HepG2 (cell line): Measurements from ENCODE around the gene NRG4. TPM values are rescaled to one million over a fixed set of nuclear protein-coding genes. Genes with fewer than 3 reads are reported as not detected.

Source experiments
- ATAC-seq: fragments of 200-7000 bp; cut with Tn5 transposase; 3 replicates; pipeline ENCODE4 v1.9.1; 2020; ENCODE audit warnings: mild to moderate bottlenecking, moderate library complexity
- BruUV-seq: library from RNA; stranded (reverse); fragments of 400-500 nt; replicated peaks from 2 replicates; lab custom pipeline; 2021; lab: Mats Ljungman, UMichigan
- CTCF ChIA-PET: fragments of 300-600 bp; formaldehyde crosslinking; extraction: SDS; loops from one replicate; lab custom pipeline; 2021; ENCODE audit warnings: low total read pairs, inconsistent platforms, low intra/inter-chr PET ratio; lab: Yijun Ruan, JAX
- POLR2A ChIA-PET: fragments of 350-600 bp; sonication (Branson Sonifier 250); formaldehyde crosslinking; loops from one replicate; lab custom pipeline; 2020; ENCODE audit warnings: antibody characterized with exemption, inconsistent platforms; lab: Yijun Ruan, JAX
- DNase-seq: peaks from one replicate; pipeline ENCODE4 v3.0.0-alpha.2; 2015; ENCODE audit warnings: low spot score
- FAIRE-seq: peaks from 3 replicates; lab custom pipeline; 2011; peaks lifted over from hg19 to GRCh38; lab: Jason Lieb, UNC
- H2AFZ ChIP-seq: one replicate; pipeline ENCODE4 v1.6.1; 2011; ENCODE audit warnings: low read length, inconsistent platforms
- H3K27ac ChIP-seq: fragments of 300-600 bp; 3 replicates; pipeline ENCODE4 v1.8.0; 2011; ENCODE audit warnings: mixed run types, mild to moderate bottlenecking, mixed read lengths, low read length, inconsistent platforms; ENCODE audit not compliant: insufficient read depth; ENCODE audit errors: extremely low read length
- H3K27me3 ChIP-seq, 2 experiments: fragments of 200-600 bp in 1 of 2; 2 replicates in 1 of 2; 3 replicates in 1 of 2; pipeline versions ENCODE4 v1.6.0 to v1.8.0; 2011; ENCODE audit warnings: low read length in 2 of 2, mild to moderate bottlenecking in 2 of 2, moderate library complexity in 2 of 2, inconsistent platforms in 1 of 2; ENCODE audit not compliant: insufficient read depth in 2 of 2, control insufficient read depth in 1 of 2
- H3K36me3 ChIP-seq, 2 experiments: fragments of 200-600 bp in 1 of 2; replicated peaks in 1 of 2; 2 replicates in 1 of 2; 3 replicates in 1 of 2; pipeline versions ENCODE4 v1.5.1 to v1.8.0; 2011; ENCODE audit warnings: low read length in 2 of 2, inconsistent platforms in 1 of 2; ENCODE audit not compliant: insufficient read depth in 2 of 2, control insufficient read depth in 1 of 2
- H3K4me1 ChIP-seq: 2 replicates; pipeline ENCODE4 v1.5.1; 2012; ENCODE audit warnings: low read length, inconsistent platforms; ENCODE audit not compliant: insufficient read depth
- H3K4me2 ChIP-seq: 2 replicates; pipeline ENCODE4 v1.6.0; 2011; ENCODE audit warnings: low read depth, low read length, inconsistent platforms
- H3K4me3 ChIP-seq, 3 experiments: fragments of 200-600 bp in 1 of 3; sonication (generic), shearing (Covaris generic) in 1 of 3; replicated peaks in 1 of 3; 2 replicates each; pipeline ENCODE4 v1.5.1; 2011 to 2016; ENCODE audit warnings: low read length in 3 of 3, inconsistent platforms in 2 of 3, low read depth in 2 of 3, mild to moderate bottlenecking in 2 of 3, control low read depth in 1 of 3, mixed read lengths in 1 of 3; ENCODE audit not compliant: insufficient read depth in 1 of 3
- H3K79me2 ChIP-seq: one replicate; pipeline ENCODE4 v1.6.1; 2011; ENCODE audit warnings: low read length, inconsistent platforms; ENCODE audit not compliant: insufficient read depth
- H3K9ac ChIP-seq: 2 replicates; pipeline ENCODE4 v1.6.0; 2011; ENCODE audit warnings: mild to moderate bottlenecking, low read depth, low read length, inconsistent platforms; ENCODE audit not compliant: insufficient read depth
- H3K9me3 ChIP-seq: 2 replicates; pipeline ENCODE4 v1.5.1; 2012; ENCODE audit warnings: mild to moderate bottlenecking, low read length
- H4K20me1 ChIP-seq: 2 replicates; pipeline ENCODE4 v1.6.0; 2011; ENCODE audit warnings: inconsistent platforms, mild to moderate bottlenecking, low read length, moderate library complexity; ENCODE audit not compliant: insufficient read depth
- ATF7-NPFF ChIP-seq: sonication (generic); formaldehyde crosslinking; IDR thresholded peaks from 2 replicates; pipeline ENCODE4 v1.8.1; 2023; ENCODE audit warnings: mild to moderate bottlenecking, low read depth, missing genetic modification reagents, moderate library complexity
- CENPT ChIP-seq: sonication (generic); formaldehyde crosslinking; IDR thresholded peaks from 2 replicates; pipeline ENCODE4 v1.8.0; 2022; ENCODE audit warnings: low read depth, mild to moderate bottlenecking, moderate library complexity, missing genetic modification reagents
- CREM ChIP-seq, 2 experiments: sonication (generic) in 1 of 2; formaldehyde crosslinking in 1 of 2; IDR thresholded peaks; 2 replicates each; pipeline versions ENCODE4 v1.4.0 to v1.6.1; 2016 to 2020; ENCODE audit warnings: antibody characterized with exemption in 1 of 2, mild to moderate bottlenecking in 1 of 2, missing genetic modification reagents in 1 of 2
- ISX ChIP-seq: sonication (generic); formaldehyde crosslinking; conservative IDR thresholded peaks from 2 replicates; pipeline ENCODE4 v1.5.0; 2020; ENCODE audit warnings: missing genetic modification reagents
- KLF13 ChIP-seq: sonication (generic); formaldehyde crosslinking; IDR thresholded peaks from 2 replicates; pipeline ENCODE4 v1.4.0; 2020; ENCODE audit warnings: mild to moderate bottlenecking, missing genetic modification reagents
- NFIC ChIP-seq: IDR thresholded peaks from 2 replicates; pipeline ENCODE4 v1.6.1; 2012; ENCODE audit warnings: mild to moderate bottlenecking, low read length, inconsistent platforms
- NFYC ChIP-seq: IDR thresholded peaks from 2 replicates; pipeline ENCODE4 v1.6.1; 2016; ENCODE audit warnings: missing genetic modification reagents, missing compliant biosample characterization
- SNRNP70 ChIP-seq: fragments of 200-400 bp; formaldehyde crosslinking; IDR thresholded peaks from 2 replicates; pipeline ENCODE4 v1.6.1; 2017; ENCODE audit warnings: mild to moderate bottlenecking, low read depth, low read length, moderate library complexity
- ZNF17 ChIP-seq: sonication (generic); formaldehyde crosslinking; IDR thresholded peaks from 2 replicates; pipeline ENCODE4 v1.5.0; 2020; ENCODE audit warnings: mild to moderate bottlenecking, missing genetic modification reagents
- ZNF678 ChIP-seq: sonication (generic); formaldehyde crosslinking; IDR thresholded peaks from 2 replicates; pipeline ENCODE4 v1.4.0; 2020; ENCODE audit warnings: mild to moderate bottlenecking, missing genetic modification reagents
- ZNF83 ChIP-seq: sonication (generic); formaldehyde crosslinking; IDR thresholded peaks from 2 replicates; pipeline ENCODE4 v1.4.0; 2020; ENCODE audit warnings: missing genetic modification reagents, mild to moderate bottlenecking, borderline replicate concordance
- WGBS: methylation state at CpG from one replicate; pipeline ENCODE4 v1.1.6; 2017; ENCODE audit warnings: low lambda C conversion rate; 5-methylcytosine and 5-hydroxymethylcytosine counted together
- in situ Hi-C: cut with HindIII; loops from 2 replicates; pipeline ENCODE4 v1.10.0; 2017; ENCODE audit warnings: low pct_unique_long_range_greater_than_20kb; ENCODE audit not compliant: extremely low pct_ligation_motif_present
- intact Hi-C: fragments of 100-400 bp; cut with micrococcal nuclease; formaldehyde crosslinking; loops from one replicate; pipeline ENCODE4 v1.10.0; 2022; ENCODE audit not compliant: unreplicated experiment
- polyA plus RNA-seq, 8 experiments: library from polyadenylated mRNA; depleted of rRNA in 3 of 8; stranded (reverse) in 7 of 8; unstranded in 1 of 8; fragments of >200 nt; fragmentation: Illumina TruSeq in 4 of 8; extraction: Trizol in 4 of 8; gene quantifications; 2 replicates each; pipeline versions ENCODE4 v1.2.1 to v1.2.3, GENCODE V29; 2011 to 2016; ENCODE audit warnings: low read depth in 4 of 8, missing spikeins in 1 of 8, mixed read lengths in 1 of 8; ENCODE audit not compliant: insufficient read depth in 1 of 8
- total RNA-seq, 5 experiments: library from RNA; depleted of rRNA; stranded (reverse); fragments of >200 nt; fragmentation: Illumina TruSeq; extraction: Trizol; gene quantifications; 2 replicates each; pipeline ENCODE4 v1.2.3, GENCODE V29; 2016; ENCODE audit warnings: low read depth in 1 of 5
- TF ChIP-seq, protein P1 (sequence below): sonication (generic); formaldehyde crosslinking; IDR thresholded peaks from 2 replicates; pipeline ENCODE4 v1.4.0; 2020; ENCODE audit warnings: missing genetic modification reagents
- TF ChIP-seq, protein P2 (sequence below): sonication (generic); formaldehyde crosslinking; IDR thresholded peaks from 2 replicates; pipeline ENCODE4 v1.4.0; 2020; ENCODE audit warnings: missing genetic modification reagents, borderline replicate concordance
- TF ChIP-seq, protein P3 (sequence below): sonication (generic); formaldehyde crosslinking; IDR thresholded peaks from 2 replicates; pipeline ENCODE4 v1.8.0; 2023; ENCODE audit warnings: mild to moderate bottlenecking, missing genetic modification reagents
- TF ChIP-seq, protein P4 (sequence below): sonication (generic); formaldehyde crosslinking; IDR thresholded peaks from 2 replicates; pipeline ENCODE4 v1.5.1; 2020; ENCODE audit warnings: missing genetic modification reagents, mild to moderate bottlenecking, borderline replicate concordance
- TF ChIP-seq, protein P5 (sequence below): sonication (generic); formaldehyde crosslinking; IDR thresholded peaks from 2 replicates; pipeline ENCODE4 v1.9.0; 2021; ENCODE audit warnings: missing genetic modification reagents, mild to moderate bottlenecking, borderline replicate concordance

The NRG4 gene
- total and polyA plus RNA-seq, 2 of the 13 experiments (the other 11 are each of a cell fraction or from before 2014, with no cell fraction given), result 0.01 TPM; not detected in 1

DNA sequence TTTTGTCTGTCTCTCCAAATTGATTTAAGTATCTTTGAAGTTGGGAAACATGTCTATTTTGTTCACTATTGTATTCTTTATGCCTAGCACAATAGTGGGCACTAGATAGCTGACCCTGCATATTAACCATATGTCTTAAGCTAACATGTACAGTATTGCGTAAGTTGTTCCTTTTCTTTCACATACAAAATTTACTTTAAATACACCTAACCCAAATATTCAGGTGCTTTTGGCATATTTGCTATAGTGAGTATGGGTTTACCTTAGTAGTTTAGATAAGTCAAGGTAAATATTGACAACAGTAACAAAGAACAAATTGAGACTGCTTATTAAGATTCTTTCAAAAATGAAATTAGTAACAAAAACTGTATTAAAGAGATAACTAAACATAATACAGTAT, 50.9 kb downstream of the NRG4 start (continued):
- TF ChIP-seq ISX (CRISPR knock-in tag) (no peak), NFIC (0 out of 2 replicates have a peak, but pooled peaks have one; percentile 40), ATF7-NPFF (no peak), ZNF678 (CRISPR knock-in tag) (no peak), ZNF83 (CRISPR knock-in tag) (no peak), NFYC (CRISPR knock-in tag) (no peak)
- TF ChIP-seq, protein P1, sequence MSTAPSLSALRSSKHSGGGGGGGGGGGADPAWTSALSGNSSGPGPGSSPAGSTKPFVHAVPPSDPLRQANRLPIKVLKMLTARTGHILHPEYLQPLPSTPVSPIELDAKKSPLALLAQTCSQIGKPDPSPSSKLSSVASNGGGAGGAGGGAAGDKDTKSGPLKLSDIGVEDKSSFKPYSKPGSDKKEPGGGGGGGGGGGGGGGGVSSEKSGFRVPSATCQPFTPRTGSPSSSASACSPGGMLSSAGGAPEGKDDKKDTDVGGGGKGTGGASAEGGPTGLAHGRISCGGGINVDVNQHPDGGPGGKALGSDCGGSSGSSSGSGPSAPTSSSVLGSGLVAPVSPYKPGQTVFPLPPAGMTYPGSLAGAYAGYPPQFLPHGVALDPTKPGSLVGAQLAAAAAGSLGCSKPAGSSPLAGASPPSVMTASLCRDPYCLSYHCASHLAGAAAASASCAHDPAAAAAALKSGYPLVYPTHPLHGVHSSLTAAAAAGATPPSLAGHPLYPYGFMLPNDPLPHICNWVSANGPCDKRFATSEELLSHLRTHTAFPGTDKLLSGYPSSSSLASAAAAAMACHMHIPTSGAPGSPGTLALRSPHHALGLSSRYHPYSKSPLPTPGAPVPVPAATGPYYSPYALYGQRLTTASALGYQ (CRISPR knock-in tag), result peak; percentile 42; the same call in 1 of the 2 replicates
- TF ChIP-seq, protein P2, sequence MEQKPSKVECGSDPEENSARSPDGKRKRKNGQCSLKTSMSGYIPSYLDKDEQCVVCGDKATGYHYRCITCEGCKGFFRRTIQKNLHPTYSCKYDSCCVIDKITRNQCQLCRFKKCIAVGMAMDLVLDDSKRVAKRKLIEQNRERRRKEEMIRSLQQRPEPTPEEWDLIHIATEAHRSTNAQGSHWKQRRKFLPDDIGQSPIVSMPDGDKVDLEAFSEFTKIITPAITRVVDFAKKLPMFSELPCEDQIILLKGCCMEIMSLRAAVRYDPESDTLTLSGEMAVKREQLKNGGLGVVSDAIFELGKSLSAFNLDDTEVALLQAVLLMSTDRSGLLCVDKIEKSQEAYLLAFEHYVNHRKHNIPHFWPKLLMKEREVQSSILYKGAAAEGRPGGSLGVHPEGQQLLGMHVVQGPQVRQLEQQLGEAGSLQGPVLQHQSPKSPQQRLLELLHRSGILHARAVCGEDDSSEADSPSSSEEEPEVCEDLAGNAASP (CRISPR knock-in tag), result no peak

DNA sequence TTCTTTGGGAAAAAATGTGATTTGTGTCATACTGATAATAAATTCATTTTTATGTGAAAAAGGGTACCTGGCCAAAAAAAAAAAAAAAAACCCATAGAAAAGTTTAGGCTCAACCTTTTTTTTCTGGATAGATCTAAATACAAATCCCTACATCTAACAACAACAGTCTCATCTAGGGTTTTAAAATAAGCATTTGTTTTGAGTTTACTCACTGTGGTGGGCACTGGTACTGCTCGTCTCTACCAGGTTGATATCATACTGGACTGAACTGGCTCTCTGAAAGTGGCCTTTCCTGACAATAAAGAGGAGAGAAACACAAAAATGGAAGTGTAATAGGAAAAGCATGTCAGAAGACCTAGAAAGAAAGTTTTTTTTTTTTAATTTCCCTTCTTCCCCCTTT, 56.5 kb downstream of the NRG4 start:
- Histone ChIP-seq H3K4me2 (no peak overlapping the region), H4K20me1 (no peaks in the 10 kb centered on the region), H3K9me3 (no peaks in the 10 kb centered on the region), H3K27me3 (peaks cover 0 to 3% of the 10 kb centered on the region in 2 experiments; a peak in 1 of 5 replicates), H2AFZ (no peak overlapping the region), H3K4me3 (no peak overlapping the region), H3K27ac (no peak overlapping the region), H3K4me1 (no peaks in the 10 kb centered on the region), H3K9ac (no peak overlapping the region), H3K79me2 (no peaks in the 10 kb centered on the region), H3K36me3 (no peaks in the 10 kb centered on the region)
- no TSS peak for BruUV-seq
- intact Hi-C loops (no loop called here), in situ Hi-C loops (no loop called here)
- DNase-seq, result no peak
- no peak for ATAC-seq
- TF ChIP-seq, protein P3, sequence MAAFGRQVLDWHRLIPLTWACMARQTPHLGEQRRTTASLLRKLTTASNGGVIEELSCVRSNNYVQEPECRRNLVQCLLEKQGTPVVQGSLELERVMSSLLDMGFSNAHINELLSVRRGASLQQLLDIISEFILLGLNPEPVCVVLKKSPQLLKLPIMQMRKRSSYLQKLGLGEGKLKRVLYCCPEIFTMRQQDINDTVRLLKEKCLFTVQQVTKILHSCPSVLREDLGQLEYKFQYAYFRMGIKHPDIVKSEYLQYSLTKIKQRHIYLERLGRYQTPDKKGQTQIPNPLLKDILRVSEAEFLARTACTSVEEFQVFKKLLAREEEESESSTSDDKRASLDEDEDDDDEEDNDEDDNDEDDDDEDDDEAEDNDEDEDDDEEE (CRISPR knock-in tag), result no peak
- no peak for TF ChIP-seq SNRNP70
- TF ChIP-seq CENPT, result no peak
- no peak for TF ChIP-seq CREM (IDR thresholded peaks at IDR 0.05)
- TF ChIP-seq CREM (CRISPR knock-in tag; IDR thresholded peaks at IDR 0.05), result no peak
- TF ChIP-seq ZNF17, result no peak
- TF ChIP-seq KLF13 (CRISPR knock-in tag), result no peak
- TF ChIP-seq, protein P4, sequence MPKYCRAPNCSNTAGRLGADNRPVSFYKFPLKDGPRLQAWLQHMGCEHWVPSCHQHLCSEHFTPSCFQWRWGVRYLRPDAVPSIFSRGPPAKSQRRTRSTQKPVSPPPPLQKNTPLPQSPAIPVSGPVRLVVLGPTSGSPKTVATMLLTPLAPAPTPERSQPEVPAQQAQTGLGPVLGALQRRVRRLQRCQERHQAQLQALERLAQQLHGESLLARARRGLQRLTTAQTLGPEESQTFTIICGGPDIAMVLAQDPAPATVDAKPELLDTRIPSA (CRISPR knock-in tag), result no peak
- TF ChIP-seq, protein P5, sequence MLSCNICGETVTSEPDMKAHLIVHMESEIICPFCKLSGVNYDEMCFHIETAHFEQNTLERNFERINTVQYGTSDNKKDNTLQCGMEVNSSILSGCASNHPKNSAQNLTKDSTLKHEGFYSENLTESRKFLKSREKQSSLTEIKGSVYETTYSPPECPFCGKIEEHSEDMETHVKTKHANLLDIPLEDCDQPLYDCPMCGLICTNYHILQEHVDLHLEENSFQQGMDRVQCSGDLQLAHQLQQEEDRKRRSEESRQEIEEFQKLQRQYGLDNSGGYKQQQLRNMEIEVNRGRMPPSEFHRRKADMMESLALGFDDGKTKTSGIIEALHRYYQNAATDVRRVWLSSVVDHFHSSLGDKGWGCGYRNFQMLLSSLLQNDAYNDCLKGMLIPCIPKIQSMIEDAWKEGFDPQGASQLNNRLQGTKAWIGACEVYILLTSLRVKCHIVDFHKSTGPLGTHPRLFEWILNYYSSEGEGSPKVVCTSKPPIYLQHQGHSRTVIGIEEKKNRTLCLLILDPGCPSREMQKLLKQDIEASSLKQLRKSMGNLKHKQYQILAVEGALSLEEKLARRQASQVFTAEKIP (CRISPR knock-in tag), result no peak
- ChIA-PET CTCF (no interaction called here), POLR2A (no interaction called here)
- 20% methylated on average over 1 of the region's 1 CpG for WGBS
- FAIRE-seq, result no peak
